GM18505 (cell line): ENCODE results near the gene TRIM58.

Experiments
- ATAC-seq: cut with Tn5 transposase; IDR thresholded peaks from one replicate; pipeline ENCODE4 v1.9.1; 2021; ENCODE audit not compliant: unreplicated experiment
- POLR2A ChIP-seq: IDR thresholded peaks from 4 replicates; pipeline ENCODE4 v1.6.1; 2011; ENCODE audit warnings: borderline replicate concordance; ENCODE audit not compliant: insufficient read depth, insufficient read length; ENCODE audit errors: extremely low read depth

TRIM58 gene

GRCh38 chr1:247849616-247850015 lies 7.4 kb upstream of the TRIM58 start:
- no peak for TF ChIP-seq POLR2A
- ATAC-seq = no peak

GRCh38 chr1:247854899-247855545 lies 2.0 kb upstream of the TRIM58 start:
- ATAC-seq = no peak
- no peak for TF ChIP-seq POLR2A

- ATAC-seq = no peak
- no peak for TF ChIP-seq POLR2A
These were observed 1.1 kb upstream of the TRIM58 start for GRCh38 chr1:247855911-247856310.

GRCh38 chr1:247857985-247858619 lies 1.1 kb downstream of the TRIM58 start:
- ATAC-seq = peak; percentile 10
- TF ChIP-seq POLR2A = no peak

GRCh38 chr1:247862756-247863155 lies 5.8 kb downstream of the TRIM58 start:
- no peak for TF ChIP-seq POLR2A
- ATAC-seq = no peak

GRCh38 chr1:247864644-247865043 lies 7.7 kb downstream of the TRIM58 start:
- no peak for TF ChIP-seq POLR2A
- ATAC-seq = no peak

- TF ChIP-seq POLR2A = no peak
- ATAC-seq = no peak
These were observed 8.4 kb downstream of the TRIM58 start for GRCh38 chr1:247865416-247865815.

GRCh38 chr1:247883346-247883745 lies 26.4 kb downstream of the TRIM58 start:
- no peak for TF ChIP-seq POLR2A
- no peak for ATAC-seq

GRCh38 chr1:247884797-247885413 lies 27.9 kb downstream of the TRIM58 start:
- ATAC-seq = no peak

GRCh38 chr1:247895163-247895637 lies 38.2 kb downstream of the TRIM58 start, which contains the start of gene OR2W3:
OR2W3 (plus strand) TSS chr1:247895587; CDS start chr1:247895587, 0 bp downstream.
- no peak for ATAC-seq
- TF ChIP-seq POLR2A = no peak

More at GRCh38 chr1:247884797-247885413, 27.9 kb downstream of the TRIM58 start:
- TF ChIP-seq POLR2A = no peak

- no peak for ATAC-seq
- TF ChIP-seq POLR2A = no peak
These were observed 39.0 kb downstream of the TRIM58 start for GRCh38 chr1:247895976-247896375.

GRCh38 chr1:247904122-247904521 lies 47.1 kb downstream of the TRIM58 start:
- no peak for TF ChIP-seq POLR2A
- ATAC-seq = no peak

GRCh38 chr1:247905181-247905580 lies 48.2 kb downstream of the TRIM58 start:
- no peak for TF ChIP-seq POLR2A
- no peak for ATAC-seq
